ENCODE data around the gene MDN1.
"Not testable (repeated sequence)": the region's sequence is repeated elsewhere in the genome, so short reads cannot be mapped to it uniquely, and the experiment has no call there.

MDN1 gene

DNA sequence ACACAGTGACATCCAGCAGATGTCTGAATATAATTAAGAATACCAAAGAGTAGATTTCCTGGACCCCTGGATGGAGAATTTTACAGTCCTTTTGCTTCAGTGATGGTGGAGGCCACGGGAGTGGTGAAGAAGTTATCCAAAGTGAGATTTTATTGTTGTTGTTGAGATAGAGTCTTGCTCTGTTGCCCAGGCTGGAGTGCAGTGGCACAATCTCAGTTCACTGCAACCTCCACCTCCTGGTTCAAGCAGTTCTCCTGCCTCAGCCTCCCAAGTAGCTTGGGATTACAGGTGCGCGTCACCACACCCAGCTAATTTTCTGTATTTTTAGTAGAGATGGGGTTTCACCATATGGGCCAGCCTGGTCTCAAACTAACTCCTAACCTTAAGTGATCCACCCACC, 178.0 kb downstream of the MDN1 start:
- not testable (repeated sequence) for DNase-seq

DNA sequence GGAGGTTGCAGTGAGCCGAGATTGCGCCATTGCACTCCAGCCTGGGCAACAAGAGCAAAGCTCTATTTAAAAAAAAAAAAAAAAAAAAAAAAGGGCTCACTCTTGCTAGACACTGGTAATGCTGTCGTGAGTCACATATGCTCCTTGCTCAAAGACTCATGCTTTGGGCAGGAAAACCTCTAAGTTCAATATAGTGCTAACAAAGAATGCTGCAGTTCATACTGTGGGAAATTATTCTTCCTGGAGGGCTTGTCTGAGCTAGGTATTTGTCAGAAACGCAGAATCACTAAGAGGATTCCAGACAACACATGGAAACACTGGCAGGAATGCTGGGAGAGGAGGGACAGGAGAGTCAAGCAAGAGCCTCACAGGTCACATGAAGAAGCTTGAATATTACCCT, 178.8 kb downstream of the MDN1 start:
- DNase-seq = no peak

DNA sequence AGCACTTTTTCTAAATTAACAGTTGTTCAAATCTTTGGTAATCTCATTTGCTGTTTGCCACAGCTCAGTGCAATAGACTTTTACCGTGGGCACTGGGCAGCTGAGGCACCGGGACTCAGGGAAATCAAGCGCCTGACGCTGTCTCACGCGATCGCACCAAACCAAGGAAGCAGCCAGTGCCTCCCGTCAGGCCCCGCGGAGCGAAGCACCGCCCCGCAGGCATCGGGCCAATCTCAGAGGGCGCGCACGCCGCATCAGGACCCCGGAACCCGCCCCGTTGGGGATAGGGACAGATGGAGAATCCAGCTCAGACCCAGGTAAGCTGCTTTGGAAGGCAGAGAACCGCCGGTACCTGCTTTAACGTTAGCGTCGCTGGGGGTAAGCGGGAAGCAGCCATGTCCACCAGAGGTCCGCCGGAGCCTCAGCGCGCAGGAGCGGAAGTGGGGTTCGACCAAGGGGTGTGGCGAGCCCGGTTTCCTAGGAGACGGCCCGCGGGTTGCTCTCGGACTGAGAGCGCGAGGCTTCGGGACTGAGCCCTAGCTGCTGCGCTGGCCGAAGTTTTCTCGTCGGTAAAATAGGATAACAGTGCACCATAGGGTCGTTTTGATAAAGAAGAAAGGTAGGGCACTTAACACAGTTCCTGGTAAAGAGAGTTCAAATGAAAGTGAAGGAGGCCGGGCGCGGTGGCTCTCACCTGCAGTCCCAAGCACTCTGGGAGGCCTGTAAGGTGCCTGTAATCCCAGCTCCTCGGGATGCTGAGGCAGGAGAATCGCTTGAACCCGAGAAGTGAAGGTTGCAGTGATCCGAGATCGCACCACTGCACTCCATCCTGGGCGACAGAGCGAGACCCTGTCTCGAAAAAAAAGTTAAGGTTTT, 181.0 kb downstream of the MDN1 start, which contains the start of gene LYRM2:
Gene LYRM2, minus strand, starts transcription at position 428 of the 876 bp plus-strand sequence. Its CDS starts 31 bp downstream, at position 397.
- DNase-seq = peak; percentile 90

DNA sequence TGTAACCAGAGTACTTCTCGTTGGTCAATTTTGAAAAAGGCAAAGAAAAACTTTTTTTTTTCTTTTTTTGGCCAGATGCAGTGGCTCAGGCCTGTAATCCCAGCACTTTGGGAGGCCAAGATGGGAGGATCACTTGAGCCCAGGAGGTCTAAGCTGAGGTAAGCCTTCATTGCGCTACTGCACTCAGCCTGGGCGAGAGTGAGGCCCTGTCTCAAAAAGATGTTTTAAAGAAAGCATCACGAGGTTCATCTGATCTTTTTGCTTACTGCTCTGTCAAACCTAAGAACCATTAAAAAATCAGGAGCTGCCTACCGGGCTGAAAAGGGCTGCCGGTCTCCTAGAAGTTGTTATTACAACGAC, 181.7 kb downstream of the MDN1 start:
- DNase-seq = no peak

DNA sequence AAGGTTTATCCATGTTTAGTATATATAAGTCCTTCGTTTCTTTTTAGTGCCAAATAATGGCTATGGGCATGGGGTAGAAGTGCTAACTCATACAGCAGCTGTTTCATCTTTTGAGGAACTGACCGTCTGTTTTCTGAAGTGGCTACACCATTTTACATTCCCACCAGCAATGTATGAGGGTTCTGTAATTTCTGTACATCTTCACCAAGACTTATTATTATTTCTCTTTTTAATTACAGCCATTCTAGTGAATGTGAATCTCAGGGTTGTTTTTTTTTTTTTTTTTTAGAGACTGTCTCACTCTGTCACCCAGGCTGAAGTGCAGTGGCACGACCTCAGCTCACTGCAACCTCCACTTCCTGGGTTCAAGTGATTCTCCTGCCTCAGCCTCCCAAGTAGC, 183.2 kb downstream of the MDN1 start:
- not testable (repeated sequence) for DNase-seq

DNA sequence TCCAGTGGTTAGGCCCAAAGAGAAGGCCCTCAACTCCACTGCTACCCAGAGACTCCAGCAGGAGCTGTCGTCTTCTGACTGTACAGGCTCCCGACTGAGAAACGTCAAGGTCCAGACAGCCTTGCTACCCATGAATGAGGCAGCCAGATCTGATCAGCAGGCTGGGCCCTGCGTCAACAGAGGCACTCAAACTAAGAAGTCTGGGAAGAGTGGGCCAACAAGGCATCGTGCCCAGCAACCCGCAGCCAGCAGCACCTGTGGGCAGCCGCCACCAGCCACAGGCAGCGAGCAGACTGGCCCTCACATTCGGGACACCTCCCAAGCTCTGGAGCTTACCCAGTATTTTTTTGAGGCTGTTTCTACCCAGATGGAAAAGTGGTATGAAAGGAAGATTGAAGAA, 189.1 kb downstream of the MDN1 start:
- no peak for DNase-seq

DNA sequence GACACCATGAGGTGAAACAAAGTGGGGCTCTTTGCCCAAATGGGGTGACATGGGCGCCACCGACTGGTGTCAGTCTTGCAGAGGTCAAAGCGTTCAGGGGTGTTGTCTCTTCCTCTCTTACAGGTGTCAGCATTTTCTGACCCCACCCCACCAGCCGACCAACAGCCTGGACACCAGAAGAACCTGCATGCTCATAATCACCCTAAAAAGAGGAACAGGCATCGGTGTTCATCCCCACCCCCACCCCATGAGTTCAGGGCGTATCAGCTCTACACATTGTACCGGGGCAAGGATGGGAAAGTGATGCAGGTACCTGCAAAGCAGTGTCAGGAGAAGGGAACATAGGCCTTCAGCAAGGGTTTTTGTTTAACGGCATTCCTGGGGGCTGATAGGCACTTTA, 195.8 kb downstream of the MDN1 start:
- no peak for DNase-seq

DNA sequence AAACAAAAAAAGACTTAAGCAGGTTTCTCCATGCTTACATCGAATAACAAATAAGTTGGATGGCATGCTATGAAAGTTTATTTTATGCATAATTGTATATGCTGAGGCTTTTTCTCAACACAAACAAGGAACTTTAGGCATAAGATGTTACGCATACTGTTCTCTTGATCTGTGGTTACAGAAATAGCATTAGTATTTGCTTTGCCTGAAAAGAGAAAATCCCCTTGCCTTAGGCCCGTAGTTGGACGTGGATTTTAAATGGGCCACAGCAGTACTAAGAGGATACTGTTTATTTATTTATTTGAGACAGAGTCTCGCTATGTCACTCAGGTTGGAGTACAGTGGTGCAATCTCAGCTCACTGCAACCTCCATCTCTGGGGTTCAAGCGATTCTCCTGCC, 200.0 kb downstream of the MDN1 start:
- DNase-seq = no peak

DNA sequence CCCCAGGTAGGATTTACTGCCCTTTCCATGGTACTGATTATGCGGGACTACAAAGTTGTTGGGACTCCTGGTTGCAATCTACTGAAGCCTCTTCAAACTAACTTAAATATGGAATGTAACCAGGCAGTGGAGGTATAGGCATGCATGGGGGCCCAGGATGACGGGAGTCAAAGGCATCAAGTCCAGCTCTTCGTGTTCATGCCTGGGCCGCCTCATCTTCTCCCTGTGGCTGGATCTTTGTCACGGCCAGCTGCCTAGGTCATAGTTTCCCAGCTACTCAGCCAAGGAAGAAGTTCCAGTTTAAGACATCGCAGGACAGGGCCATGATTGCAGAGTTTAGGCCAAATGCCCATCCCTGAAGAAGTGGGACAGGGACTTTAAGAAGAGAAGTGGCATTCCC, 201.6 kb downstream of the MDN1 start:
- DNase-seq = no peak

DNA sequence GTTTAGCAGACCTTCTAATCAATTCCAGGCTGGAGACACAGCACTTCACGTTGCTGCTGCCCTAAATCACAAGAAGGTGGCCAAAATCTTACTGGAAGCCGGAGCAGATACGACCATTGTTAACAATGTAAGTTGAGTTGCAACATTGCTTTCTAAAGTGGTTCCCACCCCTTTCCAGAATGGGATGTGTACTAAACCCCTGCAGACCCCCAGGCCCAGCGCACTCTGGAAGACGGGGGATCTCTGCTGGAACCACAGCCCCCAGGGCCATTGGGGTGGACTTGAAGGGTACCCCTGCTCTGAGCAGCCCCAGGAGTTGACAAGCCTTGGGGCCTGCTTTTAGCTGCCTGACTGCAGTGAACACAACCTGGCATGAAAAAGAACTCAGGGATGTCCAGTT, 203.1 kb downstream of the MDN1 start:
- no peak for DNase-seq

DNA sequence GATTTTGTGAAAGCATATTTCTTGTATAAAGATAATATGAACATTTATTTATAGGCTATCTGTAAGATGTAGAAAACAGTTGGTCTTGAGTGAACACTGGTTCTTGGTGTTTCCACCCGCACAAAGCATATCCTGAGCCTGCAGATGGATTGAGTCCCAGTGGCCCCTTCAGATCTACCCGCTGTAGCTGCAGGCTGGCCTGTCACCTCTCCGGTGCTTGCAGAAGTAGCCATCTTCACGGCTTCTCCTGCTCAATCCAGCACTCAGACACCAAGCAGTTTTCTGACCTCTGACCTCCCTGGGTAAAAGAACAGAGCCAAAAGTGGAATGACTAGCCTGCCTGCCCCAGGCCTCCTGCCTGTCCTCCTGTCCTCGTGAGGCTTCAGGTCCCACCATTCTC, 203.7 kb downstream of the MDN1 start:
- DNase-seq = no peak

DNA sequence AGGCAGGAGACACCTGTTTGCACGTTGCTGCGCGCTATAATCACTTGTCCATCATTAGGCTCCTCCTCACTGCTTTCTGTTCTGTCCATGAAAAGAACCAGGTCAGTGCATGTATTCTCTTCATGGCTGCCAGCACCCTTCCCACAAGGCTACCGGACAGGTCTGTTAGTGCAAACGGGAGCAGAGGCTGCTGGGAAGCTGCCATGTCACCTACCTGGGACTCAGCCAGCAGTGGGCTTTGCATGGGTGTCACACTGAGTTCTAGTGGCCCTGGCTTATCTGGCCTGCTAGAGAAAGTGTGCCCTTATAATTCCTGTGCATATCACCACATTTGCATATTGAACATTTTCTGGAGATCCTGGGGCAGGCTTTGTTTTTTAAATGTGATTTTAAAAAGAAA, 205.8 kb downstream of the MDN1 start:
- no peak for DNase-seq

DNA sequence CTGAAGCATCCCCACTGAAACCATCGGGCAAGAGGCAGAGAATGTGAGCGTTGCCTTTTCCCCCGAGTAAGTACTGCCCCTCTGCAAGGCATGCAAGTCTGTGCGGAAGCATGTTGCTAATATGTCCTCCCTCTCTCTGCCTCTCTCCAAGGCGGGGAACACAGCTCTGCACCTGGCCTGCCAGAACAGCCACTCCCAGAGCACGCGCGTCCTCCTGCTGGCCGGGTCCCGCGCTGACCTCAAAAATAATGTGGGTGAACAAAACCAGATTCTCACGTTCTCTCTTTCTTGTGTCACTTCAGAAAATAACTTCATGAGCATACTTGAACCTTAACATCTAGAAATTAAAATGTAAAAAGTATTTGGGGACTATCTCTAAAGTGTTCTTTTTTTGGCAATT, 207.5 kb downstream of the MDN1 start:
- no peak for DNase-seq

DNA sequence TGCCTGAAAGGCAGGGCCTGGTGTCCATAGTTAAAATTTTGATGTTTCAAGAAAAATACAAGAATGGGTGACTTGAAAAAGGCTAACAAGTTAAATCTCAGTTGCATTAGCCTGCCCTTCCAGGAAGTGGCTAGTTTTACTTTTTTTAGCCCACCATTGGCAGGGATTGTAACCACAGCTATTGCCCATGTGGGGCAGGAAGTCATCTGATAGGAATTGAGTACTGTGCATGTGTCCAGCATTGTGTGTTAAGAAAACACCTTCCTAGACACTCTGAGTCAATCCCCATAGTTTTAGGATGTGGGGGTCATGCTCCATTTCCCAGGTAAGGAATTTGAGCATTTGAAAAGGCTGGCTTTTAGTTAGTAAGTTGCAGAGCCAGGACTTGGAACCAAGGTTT, 207.9 kb downstream of the MDN1 start:
- no peak for DNase-seq

DNA sequence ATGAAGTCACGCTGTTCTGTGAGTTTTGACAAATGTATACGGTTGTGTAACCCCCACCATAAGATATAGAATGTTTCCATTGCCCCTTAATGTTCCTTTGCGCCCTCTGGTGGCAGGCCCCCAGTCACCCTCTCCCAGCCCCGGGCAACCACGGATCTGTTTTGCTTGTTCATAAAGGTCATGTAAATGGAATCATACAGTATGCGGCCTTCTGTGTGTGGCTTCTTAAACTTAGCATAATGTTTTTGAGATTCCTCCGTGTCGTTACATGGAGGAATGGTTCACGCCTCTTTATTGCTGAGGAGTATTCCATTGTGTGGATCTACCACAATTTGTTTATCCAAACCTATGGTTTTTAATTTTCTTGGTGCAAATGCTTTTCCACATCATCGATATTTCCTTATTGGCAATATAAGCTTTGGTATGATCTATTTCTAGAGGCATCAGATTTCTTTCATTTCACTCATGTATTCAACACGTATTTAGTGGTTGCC, 209.4 kb downstream of the MDN1 start:
- no peak for DNase-seq

DNA sequence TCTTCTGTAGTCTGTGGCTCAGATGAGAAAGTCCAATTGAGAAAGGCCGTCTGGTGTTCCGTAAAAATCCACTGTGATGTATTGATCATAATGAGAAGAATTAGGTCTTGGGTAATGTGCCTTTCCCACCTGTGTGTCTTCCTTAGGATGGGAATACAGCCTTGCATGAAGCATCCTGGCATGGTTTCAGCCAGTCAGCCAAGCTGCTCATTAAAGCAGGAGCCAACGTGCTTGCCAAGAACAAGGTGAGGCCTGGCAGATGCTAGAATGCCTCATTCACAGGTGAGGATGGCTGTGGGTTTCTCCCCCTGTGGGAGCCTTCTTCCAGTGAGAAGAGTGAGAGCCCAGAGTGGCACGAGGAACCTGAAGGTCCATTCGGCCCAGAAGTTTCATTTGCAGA, 213.7 kb downstream of the MDN1 start:
- no peak for DNase-seq

DNA sequence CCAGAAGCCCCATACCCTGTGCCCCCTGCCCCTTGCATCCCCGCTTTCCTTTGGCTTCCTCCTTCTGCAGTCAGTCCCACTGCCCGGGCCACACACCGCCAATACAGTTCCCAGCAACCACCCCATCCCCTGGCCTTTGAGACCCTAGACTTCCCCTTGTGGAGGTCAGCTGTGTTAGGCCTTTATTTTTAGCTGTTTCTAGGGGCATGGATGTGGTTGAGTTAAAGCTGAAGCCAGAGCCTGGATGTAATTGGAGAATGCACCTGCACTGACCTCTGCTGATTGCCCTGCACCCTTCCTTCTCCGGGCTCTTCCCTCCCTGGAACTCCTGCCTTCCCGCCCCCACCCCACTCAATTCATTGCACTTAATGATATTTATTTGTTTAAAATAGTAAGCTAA, 214.9 kb downstream of the MDN1 start:
- no peak for DNase-seq

DNA sequence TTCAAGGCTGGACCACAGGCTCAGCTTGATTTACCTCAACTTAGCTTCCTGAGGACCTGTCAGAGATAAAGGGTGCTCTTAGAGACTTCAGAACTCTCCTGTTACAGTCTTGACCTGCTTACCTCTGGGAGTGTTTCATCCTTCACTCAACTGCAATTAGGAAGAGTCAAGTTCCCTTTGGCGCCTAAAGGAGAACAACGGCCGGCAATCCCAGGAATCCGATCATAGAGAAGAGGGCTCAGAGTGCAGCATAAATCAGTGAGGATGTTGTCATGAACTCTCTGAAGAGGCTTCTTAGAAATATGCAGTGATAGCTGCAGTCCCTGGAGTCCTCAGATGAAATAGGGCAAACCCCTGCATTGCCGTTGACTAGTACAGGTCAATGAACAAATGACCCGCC, 217.4 kb downstream of the MDN1 start:
- DNase-seq = no peak

DNA sequence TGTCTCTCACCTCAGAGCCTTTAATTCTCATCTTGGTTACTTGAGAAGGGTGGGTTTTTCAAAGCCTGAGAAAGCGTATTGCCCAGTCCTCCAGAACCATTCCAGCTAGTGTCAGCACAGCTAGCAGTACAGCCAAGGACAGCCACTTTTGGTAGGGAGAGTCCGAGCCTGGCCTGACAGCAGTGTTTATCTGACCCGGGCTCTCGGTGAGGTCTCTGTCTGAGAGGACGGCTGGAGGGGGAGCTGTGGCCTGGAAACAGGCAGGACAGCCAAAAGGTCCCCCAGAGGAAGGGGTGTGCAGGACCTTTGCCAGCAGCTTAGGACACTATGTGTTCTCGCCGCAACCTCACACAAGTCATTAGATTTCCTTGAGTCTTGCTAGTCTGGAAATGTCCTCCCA, 219.9 kb downstream of the MDN1 start:
- no peak for DNase-seq

DNA sequence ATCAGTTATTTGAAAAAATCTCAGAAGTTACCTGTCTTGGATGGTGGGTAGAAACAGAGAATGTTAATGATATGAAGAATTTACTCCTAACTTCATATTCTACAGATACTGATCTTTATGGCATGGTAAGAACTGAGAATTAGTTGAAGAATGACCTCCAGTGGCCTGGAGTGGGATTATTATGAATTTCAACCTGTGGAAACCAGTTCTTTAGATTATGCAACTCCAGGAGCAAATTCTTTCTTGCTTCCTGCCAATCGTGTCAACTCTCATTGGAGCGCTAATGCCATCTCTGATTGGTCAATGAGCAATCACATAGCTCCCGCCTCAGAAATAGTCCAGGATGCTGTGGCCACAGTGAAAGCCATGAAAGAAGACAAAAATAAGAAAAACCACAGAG, 221.6 kb downstream of the MDN1 start:
- no peak for DNase-seq

DNA sequence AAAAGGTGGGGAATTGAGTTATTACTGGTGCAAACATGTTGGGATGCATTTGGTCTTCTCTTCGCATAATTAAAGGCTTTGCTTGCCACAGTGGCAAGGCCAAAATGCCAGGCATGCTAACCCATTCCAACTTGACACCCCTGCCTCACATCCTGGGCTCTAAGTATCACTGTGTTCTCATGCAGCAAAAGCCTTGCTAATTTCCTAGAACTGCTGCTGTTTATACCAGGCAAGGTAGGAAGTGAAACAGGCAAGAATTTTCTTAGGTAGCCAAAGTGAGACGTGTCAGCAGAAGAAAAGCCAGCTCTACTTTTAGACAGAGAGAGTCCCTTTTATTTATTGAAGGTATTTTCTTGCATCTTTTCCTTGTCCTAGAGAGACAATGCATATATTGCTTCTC, 222.2 kb downstream of the MDN1 start:
- no peak for DNase-seq

DNA sequence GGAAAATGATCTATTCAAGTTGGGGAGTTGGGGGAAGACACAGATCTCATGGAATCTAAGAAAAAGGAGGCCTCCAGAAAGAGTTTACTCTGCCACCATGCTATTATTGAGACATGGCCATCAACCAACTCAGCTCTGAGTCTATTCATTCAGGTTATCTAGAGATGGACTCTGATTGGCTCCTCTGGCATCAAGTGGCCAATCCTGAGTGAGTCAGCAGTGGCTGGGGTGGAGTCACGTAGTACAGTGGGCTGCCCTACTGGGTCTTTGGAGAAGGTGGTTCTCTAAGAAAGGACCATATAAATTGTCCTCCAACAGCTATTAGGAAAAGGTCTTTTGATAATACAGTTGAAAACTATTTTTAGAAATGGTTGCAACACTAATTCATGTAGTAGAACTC, 223.1 kb downstream of the MDN1 start:
- DNase-seq = no peak

DNA sequence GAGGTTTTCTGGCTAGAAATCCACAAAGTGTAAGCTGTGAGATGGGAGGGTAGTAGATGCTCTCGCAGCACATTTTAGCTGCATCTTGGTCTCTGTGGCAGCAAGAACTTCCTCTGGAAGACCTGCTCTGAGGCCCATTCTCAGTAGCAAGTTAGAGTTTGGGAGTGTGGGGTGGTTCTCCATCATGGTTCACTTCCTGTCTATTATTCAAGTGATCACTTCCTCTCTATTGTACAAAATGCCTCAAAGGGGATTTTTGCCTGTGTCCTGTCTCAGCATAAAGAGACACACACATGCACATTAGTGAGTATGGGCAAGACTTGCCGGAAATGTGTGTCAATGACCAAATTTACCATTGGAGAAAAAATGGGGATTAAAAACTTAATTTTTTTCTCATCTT, 223.5 kb downstream of the MDN1 start:
- no peak for DNase-seq

All from NCI-H2107 (cell line).